ENCODE data around the gene SYNPR. TPM values are rescaled to one million over a fixed set of nuclear protein-coding genes. Genes with fewer than 3 reads are reported as not detected.

Gene SYNPR
- total RNA-seq, 1 experiment from 2014 or later: 0.17 TPM

DNA sequence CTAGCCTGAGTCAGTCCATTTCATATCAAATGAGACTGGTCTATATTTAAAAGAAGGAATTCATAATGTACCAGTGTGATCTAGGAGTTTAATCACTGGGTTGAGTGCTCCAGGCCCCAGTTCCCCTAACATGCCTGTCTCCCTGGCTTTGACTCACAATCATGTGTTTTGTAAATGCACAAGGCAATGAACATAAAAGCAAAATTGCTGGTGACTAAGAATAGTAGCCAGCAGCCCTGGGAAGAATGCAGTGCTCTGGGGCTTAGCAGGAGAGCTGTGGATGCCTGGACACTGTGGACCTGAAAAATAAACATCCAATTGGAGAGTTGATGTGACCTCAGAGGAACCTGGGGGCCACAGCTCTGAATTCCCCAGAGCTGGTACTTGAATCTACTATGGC lies 50.3 kb downstream of the SYNPR start:
- Histone ChIP-seq H4K8ac (replicated peaks; ENCODE audit: insufficient read length, low read depth, low read length) (no peak overlapping the region), H3K18ac (ENCODE audit: insufficient read length, low read depth, low read length) (no peak overlapping the region), H3K27ac (ENCODE audit: insufficient read length, low read depth, low read length) (no peak overlapping the region), H2BK15ac (ENCODE audit: low read depth, low read length) (no peak overlapping the region), H3K4me1 (ENCODE audit: insufficient read depth, low read length) (no peaks in the 10 kb centered on the region), H3K4me2 (ENCODE audit: insufficient read depth, insufficient read length, low read length) (no peak overlapping the region), H4K5ac (ENCODE audit: insufficient read length, low read depth, low read length) (no peak overlapping the region), H3K79me1 (ENCODE audit: insufficient read depth, low read depth, low read length, poor library complexity, severe bottlenecking) (no peaks in the 10 kb centered on the region), H3K56ac (ENCODE audit: insufficient read length, low read depth, low read length) (no peak overlapping the region), H3K23me2 (ENCODE audit: insufficient read length, low read depth, low read length, poor library complexity, severe bottlenecking) (no peaks in the 10 kb centered on the region), H2BK20ac (ENCODE audit: low read depth, low read length, poor library complexity, severe bottlenecking) (no peak overlapping the region), H4K91ac (ENCODE audit: insufficient read length, low read depth, low read length) (no peak overlapping the region), H2BK12ac (ENCODE audit: insufficient read length, low read depth, low read length) (no peak overlapping the region), H3K23ac (ENCODE audit: insufficient read length, low read depth, low read length) (no peak overlapping the region), H3T11ph (ENCODE audit: low read length) (no peak overlapping the region), H3K14ac (ENCODE audit: insufficient read depth, low read length) (no peak overlapping the region), H2BK5ac (ENCODE audit: insufficient read length, low read length) (no peak overlapping the region), H2AFZ (ENCODE audit: low read length) (no peak overlapping the region), H3K4ac (ENCODE audit: low read depth, low read length) (no peak overlapping the region), H2BK120ac (ENCODE audit: low read depth, low read length, poor library complexity, severe bottlenecking) (no peak overlapping the region), H3K9me3 (ENCODE audit: control insufficient read depth, low read depth, low read length) (no peaks in the 10 kb centered on the region), H3K79me2 (ENCODE audit: insufficient read depth, low read length) (no peaks in the 10 kb centered on the region), H2AK5ac (ENCODE audit: insufficient read length, low read length) (no peak overlapping the region), H3K9ac (ENCODE audit: extremely low read depth, insufficient read length, low read length) (no peak overlapping the region), H3K27me3 (ENCODE audit: insufficient read depth, low read length) (no peaks in the 10 kb centered on the region), H4K20me1 (ENCODE audit: control insufficient read depth, insufficient read depth, insufficient read length) (no peaks in the 10 kb centered on the region)
- H3K4me3 Mint-ChIP-seq: no peak overlapping the region
- TF ChIP-seq, protein P1, sequence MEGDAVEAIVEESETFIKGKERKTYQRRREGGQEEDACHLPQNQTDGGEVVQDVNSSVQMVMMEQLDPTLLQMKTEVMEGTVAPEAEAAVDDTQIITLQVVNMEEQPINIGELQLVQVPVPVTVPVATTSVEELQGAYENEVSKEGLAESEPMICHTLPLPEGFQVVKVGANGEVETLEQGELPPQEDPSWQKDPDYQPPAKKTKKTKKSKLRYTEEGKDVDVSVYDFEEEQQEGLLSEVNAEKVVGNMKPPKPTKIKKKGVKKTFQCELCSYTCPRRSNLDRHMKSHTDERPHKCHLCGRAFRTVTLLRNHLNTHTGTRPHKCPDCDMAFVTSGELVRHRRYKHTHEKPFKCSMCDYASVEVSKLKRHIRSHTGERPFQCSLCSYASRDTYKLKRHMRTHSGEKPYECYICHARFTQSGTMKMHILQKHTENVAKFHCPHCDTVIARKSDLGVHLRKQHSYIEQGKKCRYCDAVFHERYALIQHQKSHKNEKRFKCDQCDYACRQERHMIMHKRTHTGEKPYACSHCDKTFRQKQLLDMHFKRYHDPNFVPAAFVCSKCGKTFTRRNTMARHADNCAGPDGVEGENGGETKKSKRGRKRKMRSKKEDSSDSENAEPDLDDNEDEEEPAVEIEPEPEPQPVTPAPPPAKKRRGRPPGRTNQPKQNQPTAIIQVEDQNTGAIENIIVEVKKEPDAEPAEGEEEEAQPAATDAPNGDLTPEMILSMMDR (conservative IDR thresholded peaks at IDR 0.05): no peak
- no peaks in the 10 kb centered on the region for H3K9me3 Mint-ChIP-seq
- H3K27ac Mint-ChIP-seq: no peak overlapping the region
- H3K36me3 Mint-ChIP-seq (ENCODE audit: insufficient read depth in 1 of 3, low read depth in 3 of 3): no peaks in the 10 kb centered on the region
- peaks cover 7% of the 10 kb centered on the region in 2 experiments for H3K4me1 Mint-ChIP-seq
- no peaks in the 10 kb centered on the region; the same call in 1 of the 2 replicates for H3K27me3 Mint-ChIP-seq (ENCODE audit: low read depth)
- no peak for DNase-seq

Data from H9 (cell line).